ENCODE measurements around the gene COMMD7. TPM values are rescaled to one million over a fixed set of nuclear protein-coding genes. Genes with fewer than 3 reads are reported as not detected.

COMMD7 gene
- polyA plus RNA-seq, 3 donors = 46.2 to 133 (median 120) TPM

- peak; percentile 59 to 77 (median 65) for DNase-seq
- Mint-ChIP-seq H3K27me3 (ENCODE audit: low read depth in 3 of 3) (peaks cover 0 to 1% (median 0%) of the 10 kb centered on the region in 3 donors), H3K4me3 (peak overlapping the region; percentile 64 to 76), H3K4me1 (peaks cover 33% of the 10 kb centered on the region), H3K36me3 (no peaks in the 10 kb centered on the region), H3K27ac (peak overlapping the region; percentile 81 to 90 (median 88)), H3K9me3 (no peaks in the 10 kb centered on the region)
- Histone ChIP-seq H3K4me3 (replicated peaks in 1 of 3; ENCODE audit: low read depth in 2 of 3, low read length in 3 of 3) (peak overlapping the region in 1 of 3 experiments; percentile 69), H4K20me1 (ENCODE audit: insufficient read depth, low read length) (no peaks in the 10 kb centered on the region), H3K79me2 (ENCODE audit: insufficient read depth, low read length) (no peaks in the 10 kb centered on the region), H3K9me3 (replicated peaks in 1 of 2; ENCODE audit: control insufficient read depth in 1 of 2, insufficient read depth in 1 of 2, low read length in 2 of 2) (no peaks in the 10 kb centered on the region), H3K27ac (ENCODE audit: low read depth in 1 of 2, low read length in 2 of 2) (peak overlapping the region; percentile 76 to 84), H3K36me3 (replicated peaks in 1 of 2; ENCODE audit: control insufficient read depth in 1 of 2, insufficient read depth in 2 of 2, low read length in 2 of 2) (no peaks in the 10 kb centered on the region), H3K27me3 (ENCODE audit: control insufficient read depth in 2 of 2, insufficient read depth in 2 of 2, low read length in 2 of 2) (no peaks in the 10 kb centered on the region), H3K4me1 (ENCODE audit: control insufficient read depth in 1 of 2, insufficient read depth in 2 of 2, low read length in 2 of 2) (peaks cover 35 to 38% of the 10 kb centered on the region in 2 donors), H3K9ac (ENCODE audit: insufficient read depth, low read length, poor library complexity, severe bottlenecking) (peak overlapping the region; percentile 54), H3K4me2 (replicated peaks; ENCODE audit: extremely low read depth, low read length, poor library complexity, severe bottlenecking) (peak overlapping the region; percentile 72), H2AFZ (ENCODE audit: insufficient read depth, low read depth, low read length, poor library complexity, severe bottlenecking) (peak overlapping the region; percentile 93)
- TF ChIP-seq CTCF (IDR thresholded peaks at IDR 0.05) = no peak
- intact Hi-C loops (cut with micrococcal nuclease) = no loop called here
- WGBS (ENCODE audit: insufficient coverage) = 0% methylated on average over 1 of the region's 3 CpGs
Observed at GRCh38 chr20:32672394-32672981, 70.8 kb downstream of the COMMD7 start.

DNA sequence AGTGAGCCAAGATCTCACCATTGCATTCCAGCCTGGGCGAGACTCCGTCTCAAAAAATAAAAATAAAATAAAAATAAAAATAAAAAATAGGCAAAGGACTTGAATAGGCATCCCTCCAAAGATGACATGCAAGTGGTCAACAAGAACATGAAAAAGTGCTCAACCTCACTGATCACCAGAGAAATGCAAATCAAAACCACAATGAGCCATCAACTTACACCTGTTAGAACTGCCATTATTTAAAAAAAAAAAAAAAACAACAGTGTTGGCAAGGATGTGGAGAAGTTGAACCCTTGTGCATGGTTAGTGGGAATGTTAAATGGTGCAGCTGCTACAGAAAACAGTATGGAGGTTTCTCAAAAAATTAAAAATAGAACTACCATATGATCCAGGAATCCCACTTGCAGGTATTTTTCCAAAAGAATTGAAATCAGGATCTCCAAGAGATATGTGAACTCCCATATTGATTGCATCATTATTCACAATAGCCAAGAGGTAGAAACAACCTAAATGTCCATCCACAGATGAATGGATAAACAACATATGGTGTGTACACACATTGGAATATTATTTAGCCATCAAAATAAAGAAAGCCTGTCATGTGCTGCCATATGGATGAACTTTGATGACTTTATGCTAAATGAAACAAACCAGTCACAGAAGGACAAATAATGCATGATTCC is 72.4 kb downstream of the COMMD7 start:
- Histone ChIP-seq H3K4me3 (replicated peaks in 1 of 3; ENCODE audit: low read depth in 2 of 3, low read length in 3 of 3) (no peak overlapping the region), H3K79me2 (ENCODE audit: insufficient read depth, low read length) (no peaks in the 10 kb centered on the region), H3K4me1 (ENCODE audit: control insufficient read depth in 1 of 2, insufficient read depth in 2 of 2, low read length in 2 of 2) (peaks cover 35 to 37% of the 10 kb centered on the region in 2 donors), H4K20me1 (ENCODE audit: insufficient read depth, low read length) (no peaks in the 10 kb centered on the region), H3K9me3 (replicated peaks in 1 of 2; ENCODE audit: control insufficient read depth in 1 of 2, insufficient read depth in 1 of 2, low read length in 2 of 2) (no peaks in the 10 kb centered on the region), H3K27ac (ENCODE audit: low read depth in 1 of 2, low read length in 2 of 2) (no peak overlapping the region), H2AFZ (ENCODE audit: insufficient read depth, low read depth, low read length, poor library complexity, severe bottlenecking) (no peak overlapping the region), H3K4me2 (replicated peaks; ENCODE audit: extremely low read depth, low read length, poor library complexity, severe bottlenecking) (no peak overlapping the region), H3K27me3 (ENCODE audit: control insufficient read depth in 2 of 2, insufficient read depth in 2 of 2, low read length in 2 of 2) (no peaks in the 10 kb centered on the region), H3K36me3 (replicated peaks in 1 of 2; ENCODE audit: control insufficient read depth in 1 of 2, insufficient read depth in 2 of 2, low read length in 2 of 2) (no peaks in the 10 kb centered on the region), H3K9ac (ENCODE audit: insufficient read depth, low read length, poor library complexity, severe bottlenecking) (no peak overlapping the region)
- Mint-ChIP-seq H3K27ac (no peak overlapping the region), H3K36me3 (no peaks in the 10 kb centered on the region), H3K4me1 (peaks cover 32% of the 10 kb centered on the region), H3K27me3 (ENCODE audit: low read depth in 3 of 3) (no peaks in the 10 kb centered on the region), H3K9me3 (no peaks in the 10 kb centered on the region), H3K4me3 (no peak overlapping the region)
- WGBS (ENCODE audit: insufficient coverage) = no CpG with 5 or more reads among the region's 2 CpGs
- DNase-seq = no peak
- intact Hi-C loops (cut with micrococcal nuclease) = no loop called here
- no peak for TF ChIP-seq CTCF (IDR thresholded peaks at IDR 0.05)

All from CD14-positive monocyte (primary cell).